CD4-positive, alpha-beta T cell treated with Interleukin-17A for 1 hour (primary cell): ENCODE data around the gene TENM4.
"Not testable (repeated sequence)": the region's sequence is repeated elsewhere in the genome, so short reads cannot be mapped to it uniquely, and the experiment has no call there.

ENCODE experiments used
- DNase-seq: peaks from one replicate; pipeline ENCODE4 v3.0.0-alpha.2; 2020

Gene TENM4

DNA sequence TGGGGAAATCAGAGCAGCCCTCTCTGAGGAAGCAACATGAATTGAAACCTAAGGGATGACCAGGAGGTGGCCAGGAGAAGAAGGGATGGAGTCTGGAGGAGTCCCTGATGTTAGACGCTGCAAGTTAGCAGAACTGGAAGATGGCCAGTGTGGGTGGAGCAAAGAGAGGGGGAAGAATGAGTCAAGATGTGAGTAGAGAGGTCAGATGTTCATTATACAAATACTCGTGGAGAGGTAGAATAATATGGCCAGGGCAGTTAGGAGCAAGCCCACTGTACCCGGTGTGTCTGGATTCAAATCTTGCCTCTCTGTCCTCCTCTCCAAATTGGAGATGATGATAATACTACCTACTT is 242.0 kb downstream of the TENM4 start:
- DNase-seq: no peak

DNA sequence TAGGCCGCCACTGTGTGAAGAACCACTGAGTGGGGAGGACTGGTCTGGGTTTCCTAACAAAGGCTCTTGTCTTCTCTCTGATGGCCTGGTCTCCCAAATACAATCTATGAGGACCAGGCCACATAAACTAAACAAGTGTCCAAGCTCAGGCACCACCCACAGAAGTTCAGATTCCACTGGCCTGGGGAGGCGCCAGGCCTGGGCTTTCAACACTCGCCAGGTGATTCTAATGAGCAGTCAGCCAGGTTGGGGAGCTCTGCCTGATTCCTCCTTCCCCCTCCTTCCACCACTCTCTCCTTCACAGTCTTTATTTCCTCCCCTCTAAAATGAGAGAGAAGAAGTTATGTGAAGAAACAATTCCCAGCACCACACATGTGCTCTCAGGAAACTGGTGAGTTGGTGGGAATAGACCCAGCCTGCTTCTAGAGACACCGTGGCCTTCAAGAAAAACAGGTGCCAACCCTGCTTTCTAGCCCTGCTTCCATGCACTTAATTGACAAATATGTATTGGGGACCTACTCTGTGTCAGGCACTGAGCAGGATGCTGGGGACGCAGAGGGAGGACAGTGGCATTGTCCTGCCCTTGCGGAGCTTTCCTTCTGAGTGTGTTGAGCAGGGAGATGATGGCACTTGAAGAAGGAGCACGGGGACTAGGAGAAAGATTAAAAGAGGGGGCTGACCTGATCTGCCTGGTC is 242.5 kb downstream of the TENM4 start:
- DNase-seq: no peak

DNA sequence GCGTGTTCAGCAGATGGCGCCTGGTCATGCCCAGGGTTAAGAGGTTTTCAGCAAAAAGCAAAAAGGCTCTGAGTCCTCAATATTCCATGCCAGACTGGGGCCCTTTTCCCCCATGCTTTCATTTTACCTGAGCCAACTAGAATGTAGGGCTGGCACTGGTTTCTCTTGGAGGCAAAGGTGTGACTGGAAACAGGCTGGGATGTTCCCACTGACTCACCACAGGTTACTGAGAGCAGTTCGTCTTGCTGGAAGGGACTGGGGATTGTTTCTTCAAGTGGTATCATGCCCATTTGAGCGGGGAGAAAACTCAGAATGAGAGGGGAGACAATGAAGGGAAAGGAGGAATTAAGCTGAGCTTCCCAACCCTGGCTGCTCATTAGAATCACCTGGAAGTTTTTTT is 243.9 kb downstream of the TENM4 start:
- DNase-seq: no peak

DNA sequence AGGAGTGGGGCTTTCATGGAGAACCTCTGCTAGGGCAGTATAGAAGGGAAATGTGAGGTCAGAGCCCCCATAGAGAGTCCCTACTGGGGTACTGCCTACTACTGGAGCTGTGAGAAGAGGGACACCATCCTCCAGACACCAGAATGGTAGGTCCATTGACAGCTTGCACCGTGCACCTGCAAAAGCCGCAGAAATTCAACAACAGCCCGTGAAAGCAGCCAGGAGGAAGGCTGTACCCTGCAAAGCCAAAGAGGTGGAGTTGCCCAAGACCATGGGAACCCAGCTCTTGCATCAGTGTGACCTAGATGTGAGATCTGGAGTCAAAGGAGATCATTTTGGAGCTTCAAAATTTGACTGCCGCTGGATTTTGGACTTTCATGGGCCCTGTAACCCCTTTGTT is 245.6 kb downstream of the TENM4 start:
- no peak for DNase-seq

DNA sequence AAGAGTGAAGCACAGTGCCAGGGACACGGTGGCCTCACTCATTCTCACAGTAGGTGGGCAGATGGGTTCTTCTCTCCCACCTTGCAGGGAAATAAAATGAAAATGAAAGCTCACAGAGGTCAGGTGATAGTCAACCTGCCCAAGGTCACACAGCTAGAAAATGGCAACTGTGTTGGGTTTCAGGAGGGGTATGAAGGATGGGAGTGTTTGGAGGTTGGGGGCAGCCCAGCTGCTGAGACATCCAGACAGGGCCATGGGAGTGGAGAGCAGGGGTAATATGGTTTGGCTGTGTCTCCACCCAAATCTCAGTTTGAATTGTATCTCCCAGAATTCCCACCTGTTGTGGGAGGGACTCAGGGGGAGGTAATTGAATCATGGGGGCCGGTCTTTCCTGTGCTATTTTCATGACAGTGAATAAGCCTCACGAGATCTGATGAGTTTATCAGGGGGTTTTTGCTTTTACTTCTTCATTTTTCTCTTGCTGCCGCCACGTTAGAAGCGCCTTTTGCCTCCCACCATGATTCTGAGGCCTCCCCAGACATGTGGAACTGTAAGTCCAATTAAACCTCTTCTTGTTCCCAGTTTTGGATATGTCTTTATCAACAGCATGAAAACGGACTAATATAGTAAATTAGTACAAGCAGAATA is 247.0 kb downstream of the TENM4 start:
- no peak for DNase-seq

DNA sequence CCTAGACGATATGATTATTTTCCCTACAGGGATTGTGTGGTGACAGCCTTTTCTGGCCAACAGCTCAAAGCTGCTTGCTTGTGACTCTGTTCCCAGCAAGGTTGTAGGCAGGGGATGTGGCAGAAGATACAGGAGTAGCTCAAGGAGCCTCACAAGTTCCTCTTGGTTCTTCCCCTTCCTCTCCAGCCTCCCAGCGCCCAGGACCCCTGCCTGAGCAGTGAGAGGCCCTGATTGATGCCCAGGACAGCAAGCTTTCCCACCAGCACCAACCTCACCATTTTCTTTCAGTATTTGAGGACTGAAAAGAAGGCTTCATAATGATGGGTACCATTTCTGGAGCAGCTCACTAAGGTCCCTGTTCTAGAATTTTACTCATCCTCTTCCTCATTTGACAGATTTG is 248.0 kb downstream of the TENM4 start:
- no peak for DNase-seq

DNA sequence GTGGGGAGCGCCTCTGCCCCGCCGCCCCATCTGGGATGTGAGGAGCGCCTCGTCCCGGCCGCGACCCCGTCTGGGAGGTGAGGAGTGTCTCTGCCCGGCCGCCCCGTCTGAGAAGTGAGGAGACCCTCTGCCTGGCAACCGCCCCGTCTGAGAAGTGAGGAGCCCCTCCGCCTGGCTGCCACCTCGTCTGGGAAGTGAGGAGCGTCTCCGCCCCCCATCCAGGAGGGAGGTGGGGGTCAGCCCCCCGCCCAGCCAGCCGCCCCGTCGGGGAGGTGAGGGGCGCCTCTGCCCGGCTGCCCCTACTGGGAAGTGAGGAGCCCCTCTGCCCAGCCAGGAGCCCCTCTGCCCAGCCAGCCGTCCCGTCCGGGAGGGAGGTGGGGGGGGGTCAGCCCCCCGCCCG is 249.1 kb downstream of the TENM4 start:
- not testable (repeated sequence) for DNase-seq

DNA sequence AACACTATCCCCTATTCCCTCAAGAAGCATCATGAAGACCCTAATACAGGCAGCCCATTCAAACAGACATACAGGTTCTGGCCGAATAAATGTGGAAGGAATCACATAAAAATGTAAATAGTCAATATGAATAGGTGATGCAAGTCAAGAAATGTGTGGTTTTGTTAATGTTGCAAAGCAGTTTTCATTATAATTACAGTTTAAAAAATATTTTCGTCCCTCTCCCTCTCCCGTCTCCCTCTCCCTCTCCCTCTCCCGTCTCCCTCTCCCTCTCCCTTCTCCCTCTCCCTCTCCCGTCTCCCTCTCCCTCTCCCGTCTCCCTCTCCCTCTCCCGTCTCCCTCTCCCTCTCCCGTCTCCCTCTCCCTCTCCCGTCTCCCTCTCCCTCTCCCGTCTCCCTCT is 250.3 kb downstream of the TENM4 start:
- not testable (repeated sequence) for DNase-seq

DNA sequence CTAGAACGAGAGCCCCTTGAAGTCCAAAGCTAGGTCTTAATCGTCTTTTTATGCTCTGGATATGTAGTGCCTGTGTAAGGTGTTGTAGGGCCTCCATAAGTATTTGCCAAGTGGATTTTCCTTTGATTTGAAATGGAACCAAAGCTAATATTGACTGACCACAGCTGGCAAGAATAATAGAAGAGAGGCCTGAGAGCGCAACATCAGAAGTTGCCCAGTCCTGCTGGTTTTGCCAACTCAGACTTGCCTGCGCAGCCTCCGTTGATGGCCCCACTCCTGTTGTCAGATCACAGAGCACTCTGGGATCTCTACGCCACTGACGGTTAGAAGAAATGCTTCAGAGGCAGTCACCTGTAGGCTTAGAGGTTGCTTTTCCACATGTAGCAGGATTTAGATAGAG is 251.2 kb downstream of the TENM4 start:
- no peak for DNase-seq

DNA sequence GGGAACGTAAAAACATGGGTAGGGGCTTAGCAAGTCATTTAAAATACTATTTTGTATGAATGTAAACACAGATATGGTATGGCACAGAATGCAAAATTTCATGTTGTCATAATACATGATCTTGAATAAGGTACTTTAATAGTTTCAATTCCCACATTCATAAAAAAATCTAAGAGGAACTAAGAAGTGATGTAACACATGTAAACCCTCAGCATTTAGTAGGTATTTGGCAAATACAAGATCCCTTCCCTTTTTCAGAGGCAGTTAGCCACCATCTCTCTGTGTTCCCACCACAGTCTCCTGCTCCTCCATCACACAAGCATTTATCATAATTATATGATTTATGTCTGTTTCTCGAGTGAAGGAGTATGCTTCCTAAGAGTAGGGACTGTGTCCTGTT is 251.8 kb downstream of the TENM4 start:
- DNase-seq: no peak

DNA sequence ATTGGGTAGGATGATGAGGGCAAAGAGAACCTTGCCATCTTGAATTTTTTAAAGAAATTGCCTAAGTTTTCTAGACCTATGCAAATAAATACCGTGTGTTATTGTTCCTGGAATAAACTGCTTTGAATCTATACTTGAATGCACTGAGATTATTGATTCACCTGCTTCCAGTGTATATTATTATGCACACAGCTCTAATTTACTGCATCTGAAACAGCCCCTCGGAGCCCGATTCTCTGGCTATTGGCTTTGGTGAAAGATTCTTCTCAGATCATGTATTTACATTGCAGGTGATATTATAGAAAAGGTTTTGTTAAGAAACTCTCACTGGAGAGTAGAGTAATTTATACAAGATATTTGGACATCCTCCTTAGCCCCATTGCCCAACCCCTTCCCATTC is 254.2 kb downstream of the TENM4 start:
- no peak for DNase-seq

DNA sequence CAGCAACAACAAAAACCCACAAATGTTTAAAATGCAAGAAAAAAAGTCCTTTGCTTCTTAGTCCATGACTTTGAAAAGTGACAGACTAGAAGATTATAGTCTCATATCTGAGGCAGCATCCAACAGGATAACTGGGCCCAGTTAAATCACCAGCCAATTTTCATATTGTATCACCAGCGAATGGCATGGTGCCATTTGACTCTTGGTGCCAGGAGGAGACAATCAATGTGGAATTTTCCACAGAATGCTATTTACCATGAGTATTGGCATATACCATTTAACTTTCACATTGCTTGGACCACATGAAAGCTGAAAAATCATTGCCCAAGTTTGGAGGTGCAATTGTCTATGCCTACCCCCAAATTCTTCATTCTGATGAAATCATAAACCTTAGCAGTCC is 255.5 kb downstream of the TENM4 start:
- DNase-seq: no peak

DNA sequence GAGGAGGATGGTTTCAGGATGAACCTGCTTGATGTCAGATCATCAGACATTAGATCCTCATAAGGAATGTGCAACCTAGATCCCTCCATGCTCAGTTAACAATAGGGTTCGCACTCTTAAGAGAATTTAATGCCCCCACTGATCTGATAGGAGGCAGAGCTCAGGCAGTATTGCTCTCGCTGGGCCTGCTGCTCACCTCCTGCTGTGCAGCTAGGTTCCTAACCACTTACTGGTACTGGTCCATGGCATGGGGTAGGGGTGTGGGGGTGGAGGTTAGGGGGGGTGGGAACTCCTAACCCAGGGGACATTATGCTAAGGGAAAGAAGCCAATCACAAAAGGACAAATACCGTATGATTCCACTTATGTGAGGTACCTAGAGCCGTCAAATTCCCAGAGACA is 256.5 kb downstream of the TENM4 start:
- DNase-seq: no peak

DNA sequence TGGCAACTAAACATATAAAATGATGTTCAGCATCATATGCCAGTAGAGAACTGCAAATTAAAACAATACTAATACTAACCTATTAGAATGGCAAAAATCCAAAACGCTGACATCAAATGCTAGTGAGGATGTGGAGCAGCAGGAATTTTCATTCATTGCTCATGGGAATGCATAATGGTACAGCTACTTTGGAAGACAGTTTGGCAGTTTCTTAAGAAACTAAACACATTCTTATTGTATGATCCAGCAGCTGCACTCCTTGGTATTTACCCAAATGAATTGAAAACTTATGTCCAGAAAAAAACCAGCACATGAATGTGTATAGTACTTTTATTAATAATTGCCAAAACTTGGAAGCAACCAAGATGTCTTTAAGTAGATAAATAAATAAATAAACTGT is 258.0 kb downstream of the TENM4 start:
- no peak for DNase-seq

DNA sequence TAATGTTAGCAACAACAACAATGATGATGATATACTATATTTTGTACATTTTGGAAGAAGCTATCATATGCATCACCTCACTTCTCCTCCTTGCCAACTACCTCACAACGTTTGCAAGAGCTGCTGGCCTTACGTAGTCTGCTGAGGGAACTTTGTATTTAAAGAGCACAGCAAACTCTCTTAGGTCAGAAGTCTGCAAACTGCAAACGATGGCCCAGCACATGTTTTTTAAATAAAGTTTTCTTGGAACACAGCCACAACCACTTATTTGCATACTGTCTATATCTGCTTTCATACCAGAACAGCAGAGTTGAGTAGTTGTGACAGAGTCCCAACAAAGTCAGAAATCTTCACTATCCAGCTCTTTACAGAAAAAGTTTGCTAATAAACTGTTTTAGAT is 261.7 kb downstream of the TENM4 start:
- no peak for DNase-seq

DNA sequence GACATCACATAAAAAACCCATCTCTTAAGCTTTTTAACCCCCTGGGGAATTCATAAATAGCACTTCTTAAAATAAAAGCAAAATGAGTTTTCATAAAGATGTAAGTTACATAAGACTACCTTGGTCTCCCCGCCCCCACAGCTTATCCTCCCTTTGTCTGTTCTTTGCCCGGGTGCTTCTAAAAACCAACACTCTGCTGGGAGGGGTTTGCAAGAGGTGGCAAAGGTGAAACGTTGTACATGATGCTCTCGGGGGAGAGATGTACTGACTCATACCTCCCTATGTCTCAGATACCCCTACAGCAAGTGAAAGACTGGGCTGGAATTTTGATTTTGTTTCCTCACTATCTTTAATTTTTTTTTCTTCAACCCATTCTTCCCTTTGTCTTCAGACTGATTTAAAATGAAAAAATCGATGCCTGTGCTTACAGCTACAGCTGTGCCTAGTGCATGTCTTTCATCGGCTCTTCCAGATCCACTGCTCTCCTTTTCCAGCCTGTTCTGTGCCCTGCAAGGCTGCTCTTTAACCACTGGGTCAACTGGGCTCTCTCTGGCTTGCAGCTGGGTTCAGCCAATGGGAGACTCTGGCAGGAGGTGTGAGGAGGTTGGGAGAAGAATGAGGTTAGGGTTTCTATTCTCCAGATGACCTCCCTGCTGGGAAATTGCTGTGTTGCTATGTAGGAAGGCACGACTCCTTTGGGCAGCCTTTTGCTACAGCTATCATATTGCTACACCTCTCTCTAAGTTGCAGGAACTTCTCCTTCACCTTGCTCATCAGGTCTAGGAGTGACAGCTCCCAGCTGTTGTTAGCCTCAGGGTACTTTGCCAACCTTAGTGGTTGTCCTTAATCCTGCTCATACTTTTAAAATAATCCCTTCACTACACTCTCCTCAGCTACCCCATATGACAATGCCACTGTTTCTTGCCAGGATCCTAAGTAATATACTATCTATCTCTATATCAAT is 266.5 kb downstream of the TENM4 start:
- no peak for DNase-seq

DNA sequence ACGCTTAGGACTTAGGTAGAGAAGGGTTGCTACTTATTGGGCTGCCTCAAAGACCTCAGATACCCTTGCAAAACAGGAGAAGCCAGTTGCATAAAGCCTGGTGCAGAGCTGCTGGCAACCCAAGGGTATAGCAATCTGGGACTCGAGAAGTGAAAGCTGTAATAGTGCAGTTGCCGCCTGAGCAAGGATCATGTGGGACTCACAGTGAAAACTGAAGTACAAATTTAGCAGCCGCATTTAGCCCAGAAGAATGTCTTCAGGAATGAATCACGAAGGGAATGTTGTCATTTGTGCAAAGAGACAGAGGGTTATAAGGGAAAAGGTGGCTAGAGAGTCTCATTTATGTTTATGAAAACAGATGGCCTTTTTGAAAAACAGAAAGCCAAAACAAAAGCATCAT is 267.2 kb downstream of the TENM4 start:
- no peak for DNase-seq

DNA sequence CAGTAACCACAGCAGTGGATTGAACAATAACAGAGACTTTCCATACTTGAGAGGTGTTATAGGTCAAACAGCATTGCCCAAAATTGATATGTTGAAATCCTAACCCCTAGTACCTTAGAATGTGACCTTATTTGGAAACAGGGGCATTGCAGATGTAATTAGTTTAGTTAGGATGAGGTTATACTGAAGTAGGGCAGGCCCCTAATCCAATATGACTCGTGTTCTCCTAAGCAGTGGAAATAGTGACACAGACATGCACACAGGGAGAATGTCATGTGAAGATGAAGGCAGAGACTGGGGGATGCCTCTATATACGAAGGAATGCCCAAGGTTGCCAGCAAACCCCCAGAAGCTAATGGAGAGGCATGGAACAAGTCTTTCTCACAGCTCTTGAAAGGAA is 270.5 kb downstream of the TENM4 start:
- DNase-seq: no peak

DNA sequence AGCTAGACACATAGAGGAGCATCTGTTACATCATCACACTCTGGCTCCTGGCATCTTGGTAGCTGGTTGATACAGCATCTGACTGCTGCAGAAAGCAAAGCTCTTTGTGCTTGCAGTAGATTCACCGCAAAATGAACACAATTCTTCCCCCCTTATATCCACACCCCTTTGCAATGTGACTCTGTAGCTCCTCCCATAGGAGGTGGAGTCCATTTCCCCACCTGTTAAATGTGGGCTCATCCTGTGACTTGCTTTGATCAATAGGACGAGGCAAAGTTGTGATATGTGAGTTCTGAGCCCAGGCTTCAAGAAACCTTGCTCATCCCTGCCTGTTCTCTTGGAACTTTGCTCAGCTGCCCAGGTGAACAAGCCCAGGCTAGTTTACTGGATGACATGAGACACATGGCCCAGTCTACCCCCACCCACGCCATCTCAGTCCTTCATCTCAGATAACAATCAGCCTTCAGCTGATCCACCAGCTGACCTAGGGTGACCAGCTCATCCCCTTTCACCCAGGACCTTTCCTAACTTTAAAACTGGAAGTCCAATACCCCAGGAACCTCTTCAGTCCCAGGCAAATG is 272.2 kb downstream of the TENM4 start:
- DNase-seq: no peak

DNA sequence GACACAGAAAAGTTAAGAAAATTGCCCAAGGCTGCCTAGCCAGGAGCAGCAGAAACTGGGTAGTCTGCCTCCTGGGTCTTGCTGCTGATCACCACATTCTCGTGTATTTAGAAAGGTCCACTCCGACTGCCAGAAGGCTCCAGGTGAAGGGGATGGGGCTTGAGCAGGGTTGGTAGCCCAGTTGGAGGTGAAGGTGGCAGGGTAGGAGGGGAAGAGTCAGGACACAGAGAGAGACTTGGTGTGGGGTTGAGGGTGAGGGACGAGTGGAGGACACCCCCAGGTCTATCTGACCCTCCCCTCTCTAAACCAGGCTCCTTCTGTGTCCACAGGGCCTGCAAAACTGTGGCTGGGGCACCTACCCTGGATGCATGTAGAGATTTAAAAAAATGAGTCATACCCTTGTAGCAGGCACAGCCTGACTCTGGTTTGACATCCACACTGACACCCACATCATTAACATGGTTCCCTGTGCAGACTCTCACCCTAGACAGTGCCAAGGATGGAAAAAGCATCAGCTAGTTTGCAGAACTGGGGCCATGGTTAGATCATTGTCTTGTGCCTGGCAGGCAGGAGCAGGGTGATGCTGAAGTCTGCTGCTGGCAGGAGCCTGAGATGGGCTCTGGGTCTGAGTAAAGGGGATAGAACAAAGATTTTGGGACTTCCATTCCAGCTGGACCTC is 273.2 kb downstream of the TENM4 start:
- no peak for DNase-seq

DNA sequence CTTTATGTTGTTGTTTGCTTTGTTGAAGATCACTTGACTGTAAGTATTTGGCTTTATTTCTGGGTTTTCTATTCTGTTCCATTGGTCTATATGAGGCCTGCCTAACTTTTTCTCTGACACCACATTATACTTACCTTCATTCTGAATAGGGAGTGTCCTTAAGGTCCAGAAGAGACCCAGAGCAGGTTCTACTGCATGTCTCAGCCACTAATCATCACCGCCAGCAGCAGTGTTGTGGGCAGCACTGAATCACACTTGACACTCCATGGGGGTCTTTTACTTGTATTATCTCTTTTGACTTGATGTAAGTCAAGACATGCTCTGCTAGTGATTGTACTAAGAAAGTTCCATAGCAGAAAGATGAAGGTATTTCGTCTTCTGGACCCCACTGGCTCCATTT is 274.9 kb downstream of the TENM4 start:
- DNase-seq: no peak

DNA sequence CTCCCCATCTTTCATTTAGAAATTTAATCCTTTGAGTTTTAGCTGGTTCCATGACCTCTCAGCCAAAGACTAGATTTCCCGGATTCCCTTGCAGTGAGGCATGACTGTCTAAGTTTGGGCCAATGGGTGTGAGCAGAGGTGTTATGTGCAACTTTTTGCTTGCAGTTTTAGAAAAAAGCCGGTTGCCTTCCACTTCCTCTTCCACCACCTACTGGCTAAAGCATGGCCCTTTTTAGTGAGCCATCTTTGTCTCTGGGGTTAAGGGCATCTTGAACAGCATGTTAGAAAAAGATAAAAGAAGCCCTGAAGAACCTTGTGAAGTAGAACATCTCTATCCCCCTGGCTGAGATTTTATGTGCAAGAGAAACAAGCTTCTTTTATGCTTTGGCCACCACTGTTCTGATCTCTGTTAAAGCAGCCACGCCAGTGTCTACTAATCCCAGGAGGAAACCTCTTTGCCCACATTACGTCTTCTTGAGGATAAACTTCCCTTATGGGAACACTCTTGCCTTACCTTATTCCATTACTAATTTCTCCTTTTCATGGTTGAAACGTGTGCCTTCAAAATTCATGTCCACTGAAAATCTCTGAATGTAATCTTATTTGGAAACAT is 279.9 kb downstream of the TENM4 start:
- no peak for DNase-seq
